GM23248 (cell line): Measurements from ENCODE around the gene HELB. TPM values are rescaled to one million over a fixed set of nuclear protein-coding genes. Genes with fewer than 3 reads are reported as not detected.

Source experiments
- DNase-seq: peaks from one replicate; pipeline ENCODE4 v3.0.0-alpha.2; 2015
- H2AFZ ChIP-seq: fragments of 200-600 bp; sonication (generic); 2 replicates; pipeline ENCODE4 v1.6.1; 2016; ENCODE audit warnings: antibody characterized with exemption
- H3F3A ChIP-seq: fragments of 200-600 bp; sonication (generic); 2 replicates; pipeline ENCODE4 v1.6.1; 2016; ENCODE audit warnings: mild to moderate bottlenecking, antibody characterized with exemption, mixed run types; ENCODE audit not compliant: insufficient read depth
- H3K27ac ChIP-seq: fragments of 200-600 bp; sonication (generic); 2 replicates; pipeline ENCODE4 v1.5.1; 2016; ENCODE audit warnings: mild to moderate bottlenecking
- H3K27me3 ChIP-seq: fragments of 200-600 bp; sonication (generic); replicated peaks from 2 replicates; pipeline ENCODE4 v1.6.1; 2016; ENCODE audit warnings: mild to moderate bottlenecking; ENCODE audit not compliant: insufficient read depth
- H3K36me3 ChIP-seq: fragments of 200-600 bp; sonication (generic); 2 replicates; pipeline ENCODE4 v1.6.1; 2016; ENCODE audit warnings: low read depth, mild to moderate bottlenecking
- H3K4me1 ChIP-seq: fragments of 200-600 bp; sonication (generic); 2 replicates; pipeline ENCODE4 v1.6.1; 2016; ENCODE audit warnings: mild to moderate bottlenecking; ENCODE audit not compliant: insufficient read depth
- H3K4me2 ChIP-seq: fragments of 200-600 bp; sonication (generic); one replicate; pipeline ENCODE4 v1.6.1; 2016; ENCODE audit warnings: mild to moderate bottlenecking; ENCODE audit not compliant: unreplicated experiment
- H3K4me3 ChIP-seq: fragments of 200-600 bp; sonication (generic); 2 replicates; pipeline ENCODE4 v1.5.1; 2016; ENCODE audit warnings: mild to moderate bottlenecking
- H3K79me2 ChIP-seq: fragments of 200-600 bp; sonication (generic); 2 replicates; pipeline ENCODE4 v1.6.1; 2016; ENCODE audit warnings: mild to moderate bottlenecking; ENCODE audit not compliant: insufficient read depth
- H3K9ac ChIP-seq: fragments of 200-600 bp; sonication (generic); 2 replicates; pipeline ENCODE4 v1.6.1; 2016; ENCODE audit warnings: mild to moderate bottlenecking
- H3K9me2 ChIP-seq: fragments of 200-600 bp; sonication (generic); 2 replicates; pipeline ENCODE4 v1.6.1; 2016; ENCODE audit warnings: mixed run types, mild to moderate bottlenecking, moderate library complexity; ENCODE audit not compliant: insufficient read depth
- H3K9me3 ChIP-seq: fragments of 200-600 bp; sonication (generic); one replicate; pipeline ENCODE4 v1.6.1; 2017; ENCODE audit warnings: low read depth
- H4K20me1 ChIP-seq: fragments of 200-600 bp; sonication (generic); 2 replicates; pipeline ENCODE4 v1.6.0; 2016; ENCODE audit not compliant: insufficient read depth
- EZH2 ChIP-seq: fragments of 200-600 bp; sonication (generic); IDR thresholded peaks from 2 replicates; pipeline ENCODE4 v1.6.1; 2018; ENCODE audit warnings: antibody characterized with exemption, mild to moderate bottlenecking; ENCODE audit not compliant: insufficient read depth, poor library complexity, severe bottlenecking
- EZH2phosphoT487 ChIP-seq: fragments of 200-600 bp; sonication (generic); IDR thresholded peaks from 2 replicates; pipeline ENCODE4 v1.6.1; 2018; ENCODE audit warnings: antibody characterized with exemption, moderate library complexity, mild to moderate bottlenecking, low read depth; ENCODE audit not compliant: insufficient read depth
- WGBS, 2 experiments: methylation state at CpG; one replicate each; pipeline ENCODE4 v1.1.6; 2015 to 2017; ENCODE audit warnings: low lambda C conversion rate in 2 of 2, low coverage in 1 of 2; ENCODE audit errors: missing lambda C conversion rate in 2 of 2; 5-methylcytosine and 5-hydroxymethylcytosine counted together
- in situ Hi-C: fragments of 300-500 bp; cut with MboI; formaldehyde crosslinking; loops from 2 replicates; pipeline ENCODE4 v1.15.0; 2020
- polyA plus RNA-seq: library from polyadenylated mRNA; unstranded; fragments of >200 nt; fragmentation: Nextera tagmentation; extraction: Ambion mirVana; gene quantifications from 2 replicates; pipeline ENCODE4 v1.2.1, GENCODE V29; 2016
- total RNA-seq: library from RNA; depleted of rRNA; stranded (reverse); fragments of >200 nt; shearing (Covaris generic); gene quantifications from 2 replicates; pipeline ENCODE4 v1.2.3, GENCODE V29; 2014

HELB gene
- total and polyA plus RNA-seq, 2 experiments from 2014 or later: 0.50 to 0.86 TPM

- Histone ChIP-seq H3K4me1 (no peaks in the 10 kb centered on the region), H3K9me2 (no peaks in the 10 kb centered on the region), H3K36me3 (no peaks in the 10 kb centered on the region), H4K20me1 (no peaks in the 10 kb centered on the region), H3K27me3 (no peaks in the 10 kb centered on the region), H3F3A (no peaks in the 10 kb centered on the region), H3K9me3 (no peaks in the 10 kb centered on the region), H3K9ac (no peak overlapping the region), H2AFZ (no peak overlapping the region), H3K4me2 (no peak overlapping the region), H3K79me2 (no peaks in the 10 kb centered on the region), H3K27ac (no peak overlapping the region), H3K4me3 (no peak overlapping the region)
- no peak for TF ChIP-seq EZH2
- no peak for TF ChIP-seq EZH2phosphoT487
- in situ Hi-C loops: no loop called here
- 84 to 86% methylated on average over 1 of the region's 1 CpG for WGBS, 2 experiments
- DNase-seq: no peak
Observed at GRCh38 chr12:66312189-66312588, 9.9 kb downstream of the HELB start.

GRCh38 chr12:66314278-66314677, 12.0 kb downstream of the HELB start:
- H3K36me3 ChIP-seq: no peaks in the 10 kb centered on the region
- no peaks in the 10 kb centered on the region for H4K20me1 ChIP-seq
- in situ Hi-C loops: no loop called here
- no peaks in the 10 kb centered on the region for H3K79me2 ChIP-seq
- H3K9ac ChIP-seq: no peak overlapping the region
- TF ChIP-seq EZH2: no peak
- no peak for TF ChIP-seq EZH2phosphoT487
- no peaks in the 10 kb centered on the region for H3F3A ChIP-seq
- no peak overlapping the region for H2AFZ ChIP-seq
- H3K4me3 ChIP-seq: no peak overlapping the region
- H3K27ac ChIP-seq: no peak overlapping the region
- no peaks in the 10 kb centered on the region for H3K27me3 ChIP-seq
- no peaks in the 10 kb centered on the region for H3K9me3 ChIP-seq
- H3K4me1 ChIP-seq: no peaks in the 10 kb centered on the region
- H3K9me2 ChIP-seq: no peaks in the 10 kb centered on the region
- H3K4me2 ChIP-seq: no peak overlapping the region
- DNase-seq: no peak

DNA sequence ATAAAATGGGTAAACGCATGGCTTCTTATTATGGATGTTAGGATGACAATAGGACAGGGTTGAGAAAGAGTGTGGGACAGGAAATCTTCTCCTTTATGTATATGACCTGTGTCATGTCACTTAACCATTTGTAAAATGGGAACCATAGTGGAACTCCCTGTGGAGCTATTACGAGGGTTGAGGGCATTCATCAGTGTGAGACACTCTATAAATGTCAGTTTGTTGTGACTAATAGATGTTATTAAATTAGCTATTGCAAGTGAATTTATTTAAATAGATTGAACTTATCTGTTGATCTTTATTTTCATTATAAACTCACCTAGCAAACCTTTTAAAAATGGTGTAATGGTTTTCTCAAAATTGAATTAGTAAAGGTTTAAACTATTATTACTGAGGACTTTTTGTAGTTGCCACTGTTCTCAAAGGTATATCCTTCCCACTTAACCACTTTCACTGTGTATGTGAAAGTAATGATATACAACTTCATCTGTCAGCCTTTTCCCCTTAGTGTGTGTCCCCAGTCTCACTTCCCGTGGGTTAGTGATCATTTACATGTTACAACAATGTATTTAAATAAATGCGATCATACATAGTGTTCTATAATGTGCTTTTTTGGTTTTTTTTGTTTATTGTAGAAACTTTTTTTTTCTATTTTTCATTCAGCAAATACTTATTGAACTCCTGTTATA, 17.1 kb downstream of the HELB start:
- Histone ChIP-seq H3K27ac (no peak overlapping the region), H2AFZ (no peak overlapping the region), H4K20me1 (no peaks in the 10 kb centered on the region), H3F3A (no peaks in the 10 kb centered on the region), H3K9me3 (no peaks in the 10 kb centered on the region), H3K36me3 (no peaks in the 10 kb centered on the region), H3K4me3 (no peak overlapping the region), H3K27me3 (no peaks in the 10 kb centered on the region), H3K9me2 (no peaks in the 10 kb centered on the region), H3K79me2 (no peaks in the 10 kb centered on the region), H3K4me2 (no peak overlapping the region), H3K4me1 (no peaks in the 10 kb centered on the region), H3K9ac (no peak overlapping the region)
- no peak for DNase-seq
- in situ Hi-C loops: no loop called here
- TF ChIP-seq EZH2 (no peak), EZH2phosphoT487 (no peak)
- WGBS, 2 experiments: 59 to 62% methylated on average over 4 of the region's 4 CpGs

DNA sequence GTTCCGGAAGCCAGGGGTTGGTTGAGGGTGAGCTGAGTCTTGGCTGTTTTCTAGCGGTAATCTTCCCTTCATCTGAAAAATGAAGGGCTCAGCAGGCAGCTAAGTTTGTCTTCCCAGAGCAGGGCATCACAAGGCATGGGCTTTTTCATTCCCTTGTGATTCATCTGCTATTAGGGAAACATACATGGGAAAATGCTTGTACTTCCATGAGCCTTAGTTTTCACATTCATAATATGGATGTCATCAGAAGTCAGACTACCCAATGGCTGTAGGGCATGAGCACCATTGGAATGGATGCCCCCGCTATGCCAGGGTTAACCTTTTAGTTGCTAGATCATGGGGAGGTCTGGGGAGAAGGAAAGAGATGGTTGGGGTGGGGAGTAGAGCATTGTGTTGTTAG, 18.7 kb downstream of the HELB start:
- Histone ChIP-seq H3K9ac (no peak overlapping the region), H3K9me2 (no peaks in the 10 kb centered on the region), H3K79me2 (no peaks in the 10 kb centered on the region), H3K4me3 (no peak overlapping the region), H2AFZ (no peak overlapping the region), H3K36me3 (no peaks in the 10 kb centered on the region), H3F3A (no peaks in the 10 kb centered on the region), H3K27ac (no peak overlapping the region), H4K20me1 (no peaks in the 10 kb centered on the region), H3K9me3 (no peaks in the 10 kb centered on the region), H3K4me2 (no peak overlapping the region), H3K27me3 (no peaks in the 10 kb centered on the region), H3K4me1 (no peaks in the 10 kb centered on the region)
- TF ChIP-seq EZH2 (no peak), EZH2phosphoT487 (no peak)
- DNase-seq: no peak
- in situ Hi-C loops: no loop called here
- 96 to 97% methylated on average over 3 of the region's 3 CpGs for WGBS, 2 experiments

- Histone ChIP-seq H3F3A (no peaks in the 10 kb centered on the region), H3K9me2 (no peaks in the 10 kb centered on the region), H3K9me3 (no peaks in the 10 kb centered on the region), H3K27me3 (no peaks in the 10 kb centered on the region), H3K9ac (no peak overlapping the region), H3K27ac (no peak overlapping the region), H2AFZ (no peak overlapping the region), H3K4me2 (no peak overlapping the region), H3K4me3 (no peak overlapping the region), H3K79me2 (no peaks in the 10 kb centered on the region), H3K36me3 (no peaks in the 10 kb centered on the region), H4K20me1 (no peaks in the 10 kb centered on the region), H3K4me1 (no peaks in the 10 kb centered on the region)
- in situ Hi-C loops: no loop called here
- no peak for DNase-seq
- TF ChIP-seq EZH2: no peak
- no peak for TF ChIP-seq EZH2phosphoT487
Observed at GRCh38 chr12:66321435-66321834, 19.1 kb downstream of the HELB start.
